SHP77 treated with DMSO at 0.1 percent for 48 hours (cell line): ENCODE data around the gene CGA.

Experiments used
- DNase-seq: peaks from one replicate; lab custom pipeline; 2025; lab: John Stamatoyannopoulos, UW

CGA gene

GRCh38 chr6:87088076-87088475 is 6.8 kb downstream of the CGA start:
- no peak for DNase-seq

- DNase-seq, result no peak
Observed at GRCh38 chr6:87082160-87082721, 12.7 kb downstream of the CGA start.

GRCh38 chr6:87078983-87079616 is 15.8 kb downstream of the CGA start:
- peak; percentile 50 for DNase-seq

GRCh38 chr6:87075168-87075567 is 19.7 kb downstream of the CGA start:
- no peak for DNase-seq

- DNase-seq, result no peak
Observed at GRCh38 chr6:87074101-87074621, 20.7 kb downstream of the CGA start.

- DNase-seq, result no peak
Observed at GRCh38 chr6:87071683-87072082, 23.2 kb downstream of the CGA start.

GRCh38 chr6:87070741-87071140 is 24.2 kb downstream of the CGA start:
- no peak for DNase-seq

GRCh38 chr6:87068795-87069194 is 26.1 kb downstream of the CGA start:
- no peak for DNase-seq

- peak; percentile 34 for DNase-seq
Observed at GRCh38 chr6:87066449-87067333, 28.2 kb downstream of the CGA start.

GRCh38 chr6:87065117-87065516 is 29.8 kb downstream of the CGA start:
- no peak for DNase-seq

- no peak for DNase-seq
Observed at GRCh38 chr6:87059943-87060342, 35.0 kb downstream of the CGA start.

- no peak for DNase-seq
Observed at GRCh38 chr6:87054143-87054833, 40.6 kb downstream of the CGA start.

- no peak for DNase-seq
Observed at GRCh38 chr6:87053312-87053711, 41.6 kb downstream of the CGA start.

- no peak for DNase-seq
Observed at GRCh38 chr6:87049779-87050178, 45.1 kb downstream of the CGA start.

- DNase-seq, result no peak
Observed at GRCh38 chr6:87045521-87046075, 49.3 kb downstream of the CGA start.

GRCh38 chr6:87040729-87041128 is 54.2 kb downstream of the CGA start:
- no peak for DNase-seq
